Peyer's patch (tissue), 4 donors: ENCODE results near the gene SUZ12. TPM values are rescaled to one million over a fixed set of nuclear protein-coding genes. Genes with fewer than 3 reads are reported as not detected.
"Not testable (repeated sequence)": the region's sequence is repeated elsewhere in the genome, so short reads cannot be mapped to it uniquely, and the experiment has no call there.

Experiments used
- DNase-seq, 3 donors: peaks; one replicate each; pipeline ENCODE4 v3.0.0-alpha.2; 2017 to 2019
- H3K27ac ChIP-seq, 4 donors: fragments of 200-600 bp; sonication (generic); one replicate each; pipeline ENCODE4 v1.5.1; 2016 to 2019
- H3K27me3 ChIP-seq, 2 donors: fragments of 200-600 bp; sonication (generic); one replicate each; pipeline ENCODE4 v1.5.1; 2019
- H3K36me3 ChIP-seq, 3 donors: fragments of 200-600 bp; sonication (generic); one replicate each; pipeline ENCODE4 v1.5.1; 2016 to 2019
- H3K4me1 ChIP-seq, 4 donors: fragments of 200-600 bp; sonication (generic); one replicate each; pipeline ENCODE4 v1.5.1; 2016 to 2019
- H3K4me3 ChIP-seq, 4 donors: fragments of 200-600 bp; sonication (generic); 1 replicate in 3 of 4; 2 replicates in 1 of 4; pipeline ENCODE4 v1.5.1; 2016 to 2019; ENCODE audit warnings: mild to moderate bottlenecking in 1 of 4
- H3K9me3 ChIP-seq, 4 donors: fragments of 200-600 bp; sonication (generic); one replicate each; pipeline ENCODE4 v1.5.1; 2016 to 2019; ENCODE audit warnings: mild to moderate bottlenecking in 1 of 4
- POLR2A ChIP-seq, 2 donors: fragments of 450-650 bp; IDR thresholded peaks; one replicate each; pipeline ENCODE4 v1.5.1; 2017; ENCODE audit warnings: antibody characterized with exemption in 2 of 2, mild to moderate bottlenecking in 2 of 2, moderate library complexity in 2 of 2
- total RNA-seq, 4 donors: library from RNA; depleted of rRNA; stranded (reverse); fragments of >200 nt; gene quantifications; one replicate each; pipeline ENCODE4 v1.1.0, GENCODE V29; 2016
- TF ChIP-seq, protein P1 (sequence below), 6 experiments: fragments of 450-650 bp in 4 of 6; fragments of 200-600 bp in 2 of 6; sonication (generic) in 1 of 6; IDR thresholded peaks; one replicate each; pipeline ENCODE4 v1.5.1; 2017 to 2019; ENCODE audit warnings: antibody characterized with exemption in 6 of 6, mild to moderate bottlenecking in 3 of 6, moderate library complexity in 1 of 6

SUZ12 gene
- total RNA-seq, 4 donors from 2014 or later, result 18.7 to 46.2 (median 20.4) TPM

DNA sequence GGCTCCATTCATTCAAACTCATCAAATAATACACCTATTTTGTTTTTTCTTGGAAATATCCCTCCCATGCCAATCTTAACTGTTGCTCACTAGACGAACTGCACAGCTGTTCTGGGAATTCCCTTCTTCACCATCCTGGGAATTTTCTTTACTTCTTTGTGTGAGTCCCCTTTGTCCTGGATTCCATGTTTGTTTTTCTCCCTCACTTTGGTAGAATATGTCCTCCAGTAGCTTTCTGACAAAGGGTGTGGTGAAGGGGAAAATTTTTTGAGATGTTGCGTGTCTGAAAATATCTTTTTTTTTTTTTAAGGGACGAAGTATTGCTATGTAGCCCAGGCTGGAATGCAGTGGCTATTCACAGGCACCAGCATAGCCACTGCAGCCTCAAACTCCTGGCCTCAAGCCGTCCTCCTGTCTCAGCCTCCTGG, 18.1 kb upstream of the SUZ12 start:
- H3K27ac ChIP-seq, result no peak overlapping the region
- peaks cover 0 to 5% of the 10 kb centered on the region in 2 donors for H3K27me3 ChIP-seq

DNA sequence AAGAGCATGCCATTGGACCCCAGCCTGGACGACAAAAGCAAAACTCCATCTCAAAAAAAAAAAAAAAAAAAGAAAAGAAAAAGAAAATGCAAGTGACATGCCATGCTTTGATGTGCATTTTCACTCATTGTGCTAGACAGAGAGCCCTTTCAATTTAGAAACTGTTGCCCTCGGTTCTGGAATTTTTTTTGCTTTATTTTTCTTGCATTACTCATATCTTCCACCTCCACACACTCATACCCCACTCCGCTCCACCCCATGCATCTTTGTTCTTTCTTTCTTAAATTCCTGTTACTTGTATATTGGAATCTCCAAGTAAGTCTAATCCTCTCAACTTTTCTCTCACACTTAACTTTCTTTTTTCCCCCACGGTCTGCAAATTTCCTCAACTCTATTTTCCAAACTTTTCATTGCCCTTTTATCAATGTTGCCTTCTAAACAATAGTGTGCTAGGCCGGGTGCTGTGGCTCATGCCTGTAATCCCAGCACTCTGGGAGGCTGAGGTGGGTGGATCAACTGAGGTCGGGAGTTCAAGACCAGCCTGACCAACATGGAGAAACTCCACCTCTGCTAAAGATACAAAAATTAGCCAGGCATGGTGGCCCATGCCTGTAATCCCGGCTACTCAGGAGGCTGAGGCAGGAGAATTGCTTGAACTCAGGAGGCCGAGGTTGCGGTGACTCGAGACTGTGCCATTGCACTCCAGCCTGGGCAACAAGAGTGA, 16.8 kb upstream of the SUZ12 start:
- no peaks in the 10 kb centered on the region for H3K36me3 ChIP-seq
- peaks cover 0 to 6% (median 3%) of the 10 kb centered on the region in 4 donors for H3K4me1 ChIP-seq
- TF ChIP-seq, protein P1, sequence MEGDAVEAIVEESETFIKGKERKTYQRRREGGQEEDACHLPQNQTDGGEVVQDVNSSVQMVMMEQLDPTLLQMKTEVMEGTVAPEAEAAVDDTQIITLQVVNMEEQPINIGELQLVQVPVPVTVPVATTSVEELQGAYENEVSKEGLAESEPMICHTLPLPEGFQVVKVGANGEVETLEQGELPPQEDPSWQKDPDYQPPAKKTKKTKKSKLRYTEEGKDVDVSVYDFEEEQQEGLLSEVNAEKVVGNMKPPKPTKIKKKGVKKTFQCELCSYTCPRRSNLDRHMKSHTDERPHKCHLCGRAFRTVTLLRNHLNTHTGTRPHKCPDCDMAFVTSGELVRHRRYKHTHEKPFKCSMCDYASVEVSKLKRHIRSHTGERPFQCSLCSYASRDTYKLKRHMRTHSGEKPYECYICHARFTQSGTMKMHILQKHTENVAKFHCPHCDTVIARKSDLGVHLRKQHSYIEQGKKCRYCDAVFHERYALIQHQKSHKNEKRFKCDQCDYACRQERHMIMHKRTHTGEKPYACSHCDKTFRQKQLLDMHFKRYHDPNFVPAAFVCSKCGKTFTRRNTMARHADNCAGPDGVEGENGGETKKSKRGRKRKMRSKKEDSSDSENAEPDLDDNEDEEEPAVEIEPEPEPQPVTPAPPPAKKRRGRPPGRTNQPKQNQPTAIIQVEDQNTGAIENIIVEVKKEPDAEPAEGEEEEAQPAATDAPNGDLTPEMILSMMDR (IDR thresholded peaks at IDR 0.05), result no peak
- no peak for TF ChIP-seq POLR2A (IDR thresholded peaks at IDR 0.05)
- no peak for DNase-seq
- H3K27me3 ChIP-seq, result peaks cover 0 to 5% of the 10 kb centered on the region in 2 donors
- H3K27ac ChIP-seq, result no peak overlapping the region
- H3K9me3 ChIP-seq, result no peaks in the 10 kb centered on the region
- no peak overlapping the region for H3K4me3 ChIP-seq

More for the DNA sequence above, 18.1 kb upstream of the SUZ12 start:
- Histone ChIP-seq H3K36me3 (no peaks in the 10 kb centered on the region), H3K4me1 (peaks cover 0 to 6% (median 3%) of the 10 kb centered on the region in 4 donors), H3K4me3 (no peak overlapping the region), H3K9me3 (no peaks in the 10 kb centered on the region)
- no peak for DNase-seq
- TF ChIP-seq, protein P1 (IDR thresholded peaks at IDR 0.05), result no peak
- TF ChIP-seq POLR2A (IDR thresholded peaks at IDR 0.05), result no peak

DNA sequence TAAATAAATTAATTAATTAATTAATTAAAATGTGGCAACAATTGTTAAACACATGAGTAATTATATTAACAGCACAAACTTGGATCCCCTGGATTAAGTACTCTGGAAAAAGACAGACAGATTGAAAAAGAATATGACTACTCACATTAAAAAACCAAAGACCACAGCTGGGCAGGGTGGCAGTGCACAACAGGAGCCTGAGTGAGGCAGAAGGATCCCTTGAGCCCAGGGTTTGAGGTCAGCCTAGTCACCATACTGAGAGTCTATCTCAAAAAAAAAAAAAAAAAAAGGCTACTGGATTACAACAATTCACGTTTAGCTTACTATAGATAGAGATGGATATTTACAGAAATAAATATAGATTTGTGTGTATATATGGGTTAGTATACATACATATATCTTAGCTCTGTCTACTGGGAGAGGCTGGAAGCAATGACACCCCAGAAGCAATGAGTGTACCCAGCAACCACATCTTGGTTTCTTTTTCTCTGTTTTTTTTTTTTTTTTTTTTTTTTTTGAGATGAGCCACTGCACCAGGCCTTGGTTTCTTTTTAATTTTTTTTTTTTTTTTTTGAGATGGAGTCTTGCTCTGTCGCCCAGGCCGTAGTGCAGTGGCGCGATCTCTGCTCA, 10.6 kb upstream of the SUZ12 start:
- Histone ChIP-seq H3K9me3 (no peaks in the 10 kb centered on the region), H3K27ac (no peak overlapping the region), H3K36me3 (no peaks in the 10 kb centered on the region), H3K27me3 (no peaks in the 10 kb centered on the region), H3K4me1 (no peaks in the 10 kb centered on the region), H3K4me3 (no peak overlapping the region)
- no peak for TF ChIP-seq POLR2A (IDR thresholded peaks at IDR 0.05)
- TF ChIP-seq, protein P1 (IDR thresholded peaks at IDR 0.05), result no peak
- no peak for DNase-seq

DNA sequence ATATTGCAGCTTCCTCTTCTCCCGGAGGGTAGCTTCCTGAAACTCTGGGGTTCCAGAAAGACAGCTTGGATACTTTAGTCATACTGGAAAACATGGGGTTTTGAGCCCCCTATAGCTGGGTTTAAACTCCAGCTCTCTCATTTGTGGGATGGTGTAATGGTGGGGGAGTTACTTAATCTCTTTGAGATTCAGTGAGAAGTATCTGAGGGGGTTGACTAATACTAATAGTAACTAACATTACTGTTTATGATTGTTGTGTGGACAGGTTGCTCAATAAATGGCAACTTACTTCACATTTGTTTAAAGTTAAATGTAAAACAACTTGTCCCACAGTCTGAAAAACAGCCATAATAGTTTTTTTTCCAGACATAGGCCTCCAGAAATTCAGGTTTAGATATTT, 5.1 kb upstream of the SUZ12 start:
- no peak for DNase-seq
- no peaks in the 10 kb centered on the region for H3K27me3 ChIP-seq
- H3K4me3 ChIP-seq, result no peak overlapping the region
- H3K36me3 ChIP-seq, result no peaks in the 10 kb centered on the region
- no peaks in the 10 kb centered on the region for H3K9me3 ChIP-seq
- no peak for TF ChIP-seq POLR2A (IDR thresholded peaks at IDR 0.05)
- TF ChIP-seq, protein P1 (IDR thresholded peaks at IDR 0.05), result no peak
- peaks cover 0 to 5% (median 0%) of the 10 kb centered on the region in 4 donors for H3K4me1 ChIP-seq
- no peak overlapping the region for H3K27ac ChIP-seq

DNA sequence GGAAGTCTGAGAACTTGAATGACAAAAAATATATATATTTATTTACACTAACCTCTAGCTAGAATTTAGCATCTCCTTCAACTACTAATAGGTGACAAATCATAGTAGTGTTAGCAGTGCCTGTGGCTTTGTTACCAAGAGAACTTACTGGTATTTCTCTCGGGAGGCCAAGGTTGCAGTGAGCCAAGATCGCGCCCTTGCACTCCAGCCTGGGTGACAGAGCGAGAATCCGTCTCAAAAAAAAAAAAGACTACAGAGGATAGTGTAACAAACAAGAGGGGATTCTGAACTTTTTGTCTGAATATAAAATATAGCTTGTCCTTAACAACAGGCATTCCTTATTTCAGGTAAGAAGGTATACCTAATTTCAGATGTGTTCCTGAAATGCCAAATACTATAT, 1.3 kb upstream of the SUZ12 start:
- H3K27ac ChIP-seq, result no peak overlapping the region
- no peaks in the 10 kb centered on the region for H3K36me3 ChIP-seq
- H3K4me1 ChIP-seq, result peaks cover 0 to 11% (median 0%) of the 10 kb centered on the region in 4 donors
- H3K4me3 ChIP-seq, result no peak overlapping the region
- no peak for DNase-seq
- no peaks in the 10 kb centered on the region for H3K9me3 ChIP-seq
- H3K27me3 ChIP-seq, result no peaks in the 10 kb centered on the region
- TF ChIP-seq, protein P1 (IDR thresholded peaks at IDR 0.05), result no peak
- no peak for TF ChIP-seq POLR2A (IDR thresholded peaks at IDR 0.05)

DNA sequence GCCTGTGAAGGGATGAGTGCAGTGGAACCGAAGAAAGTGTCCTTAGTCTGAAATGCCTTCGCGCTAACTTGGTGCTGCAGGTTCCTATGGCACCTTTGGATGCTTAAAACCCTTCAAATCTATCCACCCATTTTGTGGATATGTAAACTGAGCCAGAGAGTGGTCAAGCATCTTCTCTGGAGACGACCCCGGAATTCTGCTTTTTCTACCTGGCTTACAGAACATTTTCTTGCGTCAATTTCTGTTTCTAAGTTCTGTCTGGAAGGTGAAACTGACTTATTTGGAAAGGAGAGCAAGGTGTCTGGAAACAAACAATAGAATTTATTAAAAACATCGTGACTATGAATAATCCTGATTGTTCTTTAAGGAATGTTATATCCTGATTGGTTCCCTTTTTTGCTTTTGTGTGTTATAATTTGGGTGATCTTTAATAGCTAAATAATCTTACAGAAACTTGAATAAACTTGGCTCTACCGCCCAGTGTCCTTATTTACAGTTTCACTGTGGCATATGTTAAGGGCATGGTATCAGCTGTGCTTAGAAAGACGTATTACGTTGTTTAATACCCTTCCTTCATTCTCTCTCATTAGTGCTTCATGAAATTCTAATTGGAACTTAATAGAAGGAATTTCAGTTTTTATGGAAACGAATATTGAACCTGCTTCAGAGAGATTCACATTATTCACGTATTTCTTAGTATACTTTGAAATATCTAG, 1.3 kb downstream of the SUZ12 start:
- not testable (repeated sequence) for H3K9me3 ChIP-seq, H3K27me3 ChIP-seq, H3K27ac ChIP-seq, DNase-seq
- H3K36me3 ChIP-seq, result peaks cover 0 to 12% (median 0%) of the 10 kb centered on the region in 3 donors
- peak overlapping the region in 3 of 4 donors; percentile 21 to 47 (median 46) for H3K4me3 ChIP-seq
- peaks cover 0 to 11% (median 0%) of the 10 kb centered on the region in 4 donors for H3K4me1 ChIP-seq

DNA sequence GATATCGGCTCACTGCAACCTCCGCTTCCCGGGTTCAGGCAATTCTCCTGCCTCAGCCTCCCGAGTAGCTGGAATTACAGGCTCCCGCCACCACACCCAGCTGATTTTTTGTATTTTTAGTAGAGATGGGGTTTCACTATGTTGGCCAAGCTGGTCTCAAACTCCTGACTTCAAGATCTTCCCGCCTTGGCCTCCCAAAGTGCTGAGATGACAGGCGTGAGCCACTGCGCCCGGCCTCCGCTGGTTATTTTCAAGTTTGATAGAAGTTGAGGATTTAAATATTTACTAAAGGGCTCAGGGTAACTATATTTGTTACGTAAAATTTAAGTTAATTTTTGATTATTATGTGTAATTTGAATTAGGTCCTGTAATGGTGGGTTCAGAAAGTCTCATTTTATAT, 5.1 kb downstream of the SUZ12 start:
- H3K4me3 ChIP-seq, H3K9me3 ChIP-seq, H3K4me1 ChIP-seq, DNase-seq, H3K27me3 ChIP-seq, H3K27ac ChIP-seq: not testable (repeated sequence)
- peaks cover 0 to 12% (median 0%) of the 10 kb centered on the region in 3 donors for H3K36me3 ChIP-seq

DNA sequence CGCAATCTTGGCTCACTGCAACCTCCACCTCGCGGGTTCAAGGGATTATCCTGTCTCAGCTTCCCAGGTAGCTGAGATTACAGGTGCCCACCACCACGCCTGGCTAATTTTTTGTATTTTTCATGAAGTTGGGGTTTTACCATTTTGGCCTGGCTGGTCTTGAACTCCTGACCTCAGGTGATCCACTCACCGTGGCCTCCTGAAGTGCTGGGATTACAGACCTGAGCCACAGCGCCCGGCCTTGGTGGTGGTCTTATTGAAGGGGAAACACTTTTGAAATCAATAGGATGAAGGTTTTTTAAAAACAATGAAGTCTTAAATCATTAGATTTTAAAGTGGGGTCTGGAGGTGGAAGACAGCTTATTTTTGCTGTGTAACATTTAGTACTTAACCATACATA, 5.6 kb downstream of the SUZ12 start:
- not testable (repeated sequence) for H3K4me3 ChIP-seq, H3K9me3 ChIP-seq, H3K4me1 ChIP-seq, H3K27ac ChIP-seq, H3K27me3 ChIP-seq, DNase-seq
- peaks cover 0 to 12% (median 0%) of the 10 kb centered on the region in 3 donors for H3K36me3 ChIP-seq
